PC-3 (cell line): ENCODE measurements around the gene ALDOA. TPM values are rescaled to one million over a fixed set of nuclear protein-coding genes. Genes with fewer than 3 reads are reported as not detected.

Experiments used
- ATAC-seq: fragments of 200-7000 bp; cut with Tn5 transposase; 2 replicates; pipeline ENCODE4 v1.9.1; 2020; ENCODE audit warnings: mild to moderate bottlenecking, moderate library complexity
- BruUV-seq: library from RNA; stranded (reverse); fragments of 400-500 nt; replicated peaks from 2 replicates; lab custom pipeline; 2021; lab: Mats Ljungman, UMichigan
- CTCF ChIA-PET: fragments of 300-600 bp; sonication (Branson Sonifier 250); formaldehyde crosslinking; loops from one replicate; lab custom pipeline; 2022; ENCODE audit warnings: antibody characterized with exemption; lab: Charles Lee
- POLR2A ChIA-PET: fragments of 300-600 bp; sonication (Branson Sonifier 250); formaldehyde crosslinking; loops from one replicate; lab custom pipeline; 2022; ENCODE audit warnings: antibody characterized with exemption; ENCODE audit not compliant: unreplicated experiment; lab: Charles Lee
- DNase-seq: peaks from one replicate; pipeline ENCODE4 v3.0.0-alpha.2; 2015
- H2AFZ ChIP-seq: fragments of 300-600 bp; sonication (generic); 2 replicates; pipeline ENCODE4 v1.6.0; 2016; ENCODE audit warnings: antibody characterized with exemption, low read length
- H3F3A ChIP-seq: fragments of 300-600 bp; sonication (generic); one replicate; pipeline ENCODE4 v1.6.0; 2017; ENCODE audit warnings: antibody characterized with exemption, low read length, control low read depth, mild to moderate bottlenecking; ENCODE audit not compliant: unreplicated experiment
- H3K27ac ChIP-seq: fragments of 300-600 bp; sonication (generic); 2 replicates; pipeline ENCODE4 v1.5.1; 2016; ENCODE audit warnings: mild to moderate bottlenecking, low read length
- H3K27me3 ChIP-seq: fragments of 300-600 bp; sonication (generic); 2 replicates; pipeline ENCODE4 v1.6.1; 2016; ENCODE audit warnings: low read length, mixed read lengths
- H3K36me3 ChIP-seq: fragments of 300-600 bp; sonication (generic); 2 replicates; pipeline ENCODE4 v1.6.1; 2016; ENCODE audit warnings: low read depth, mixed run types, low read length, mixed read lengths
- H3K4me1 ChIP-seq: fragments of 300-600 bp; sonication (generic); 2 replicates; pipeline ENCODE4 v1.5.1; 2016; ENCODE audit warnings: low read length; ENCODE audit not compliant: insufficient read depth
- H3K4me2 ChIP-seq: fragments of 300-600 bp; sonication (generic); 2 replicates; pipeline ENCODE4 v1.6.0; 2016; ENCODE audit warnings: low read length
- H3K4me3 ChIP-seq: fragments of 300-600 bp; sonication (generic); 2 replicates; pipeline ENCODE4 v1.5.1; 2016; ENCODE audit warnings: mild to moderate bottlenecking, low read length, mixed read lengths
- H3K79me2 ChIP-seq: fragments of 300-600 bp; sonication (generic); 2 replicates; pipeline ENCODE4 v1.6.1; 2017; ENCODE audit warnings: low read length, mixed read lengths
- H3K9ac ChIP-seq: fragments of 300-600 bp; sonication (generic); 2 replicates; pipeline ENCODE4 v1.6.0; 2016; ENCODE audit warnings: mild to moderate bottlenecking, low read length
- H3K9me2 ChIP-seq: fragments of 300-600 bp; sonication (generic); replicated peaks from 2 replicates; pipeline ENCODE4 v1.6.1; 2016; ENCODE audit warnings: mixed run types, low read length, mixed read lengths
- H3K9me3 ChIP-seq: fragments of 300-600 bp; sonication (generic); 2 replicates; pipeline ENCODE4 v1.6.1; 2016; ENCODE audit warnings: low read length, mixed read lengths
- H4K20me1 ChIP-seq: fragments of 300-600 bp; sonication (generic); 2 replicates; pipeline ENCODE4 v1.6.1; 2016; ENCODE audit warnings: low read length, mixed read lengths
- EZH2 ChIP-seq: fragments of 300-600 bp; sonication (generic); IDR thresholded peaks from one replicate; pipeline ENCODE4 v1.6.1; 2017; ENCODE audit warnings: antibody characterized with exemption, mild to moderate bottlenecking, low read length; ENCODE audit not compliant: unreplicated experiment
- EZH2phosphoT487 ChIP-seq: fragments of 300-600 bp; sonication (generic); IDR thresholded peaks from 2 replicates; pipeline ENCODE4 v1.6.1; 2018; ENCODE audit warnings: mild to moderate bottlenecking, antibody characterized with exemption, low read length, borderline replicate concordance
- intact Hi-C: fragments of 100-400 bp; cut with micrococcal nuclease; formaldehyde crosslinking; loops from 2 replicates; pipeline ENCODE4 v1.9.0; 2023
- total RNA-seq: library from RNA; depleted of rRNA; stranded (reverse); fragments of >200 nt; gene quantifications from 2 replicates; pipeline ENCODE4 v1.2.3, GENCODE V29; 2014
- TF ChIP-seq, protein P1 (sequence below): fragments of 300-600 bp; sonication (generic); conservative IDR thresholded peaks from 2 replicates; pipeline ENCODE4 v1.5.1; 2017; ENCODE audit warnings: antibody characterized with exemption, low read depth, mild to moderate bottlenecking, low read length

The ALDOA gene
- total RNA-seq, 1 experiment from 2014 or later = 2,048 TPM

DNA sequence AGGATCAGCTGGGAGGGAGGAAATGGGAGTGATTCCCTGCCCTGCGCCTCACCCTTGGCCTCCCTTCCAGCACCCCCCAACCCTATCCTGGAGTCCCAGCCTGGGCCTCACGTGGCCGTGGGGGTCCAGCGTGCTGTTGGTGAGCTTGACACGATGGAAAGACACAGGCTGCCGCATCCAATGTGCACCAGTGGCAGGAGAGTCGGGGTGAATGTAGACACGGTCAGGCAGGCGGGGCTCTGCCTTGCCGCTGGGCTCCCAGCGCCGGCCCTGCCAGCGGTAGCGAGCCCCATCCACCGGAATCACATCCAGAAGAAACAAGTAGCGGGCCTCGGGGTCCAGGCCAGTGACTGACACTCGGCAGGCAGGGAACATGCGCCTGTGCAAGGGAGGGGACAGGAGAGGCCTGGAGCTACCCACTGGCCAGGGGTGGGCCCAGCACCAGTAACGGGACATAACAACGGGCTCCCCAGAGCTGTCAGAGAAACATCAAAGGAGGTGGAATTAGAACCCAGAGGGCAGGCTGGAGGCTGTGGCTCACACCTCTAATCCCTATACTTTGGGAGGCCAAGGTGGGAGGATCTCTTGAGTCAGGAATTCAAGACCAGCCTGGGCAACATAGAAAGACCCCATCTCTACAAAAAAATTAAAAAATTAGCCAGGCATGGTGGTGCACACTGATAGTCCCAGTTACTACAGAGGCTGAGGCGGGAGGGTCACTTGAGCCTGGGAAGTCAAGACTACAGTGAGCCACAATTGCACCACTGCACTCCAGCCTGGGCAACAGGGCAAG lies 23.5 kb downstream of the ALDOA start:
- Histone ChIP-seq H3K27ac (peak overlapping the region; percentile 89), H3K9me2 (no peaks in the 10 kb centered on the region), H3K4me1 (peaks cover 31% of the 10 kb centered on the region), H3K9ac (no peak overlapping the region), H3K9me3 (no peaks in the 10 kb centered on the region), H3K27me3 (no peaks in the 10 kb centered on the region), H3F3A (peaks cover 8% of the 10 kb centered on the region), H3K4me2 (no peak overlapping the region), H2AFZ (no peak overlapping the region), H4K20me1 (no peaks in the 10 kb centered on the region), H3K4me3 (no peak overlapping the region), H3K36me3 (no peaks in the 10 kb centered on the region; the same call in 1 of the 2 replicates), H3K79me2 (no peaks in the 10 kb centered on the region)
- no TSS peak for BruUV-seq
- ATAC-seq (no peak), DNase-seq (no peak)
- ChIA-PET POLR2A (no interaction called here), CTCF (interaction anchor here (0.6 kb wide), 1 partner anchor 631 kb away, joined by 8 read pairs; no protein-coding TSS in a partner anchor)
- intact Hi-C loops = no loop called here
- TF ChIP-seq EZH2 = no peak
- TF ChIP-seq EZH2phosphoT487 = no peak
- TF ChIP-seq, protein P1, sequence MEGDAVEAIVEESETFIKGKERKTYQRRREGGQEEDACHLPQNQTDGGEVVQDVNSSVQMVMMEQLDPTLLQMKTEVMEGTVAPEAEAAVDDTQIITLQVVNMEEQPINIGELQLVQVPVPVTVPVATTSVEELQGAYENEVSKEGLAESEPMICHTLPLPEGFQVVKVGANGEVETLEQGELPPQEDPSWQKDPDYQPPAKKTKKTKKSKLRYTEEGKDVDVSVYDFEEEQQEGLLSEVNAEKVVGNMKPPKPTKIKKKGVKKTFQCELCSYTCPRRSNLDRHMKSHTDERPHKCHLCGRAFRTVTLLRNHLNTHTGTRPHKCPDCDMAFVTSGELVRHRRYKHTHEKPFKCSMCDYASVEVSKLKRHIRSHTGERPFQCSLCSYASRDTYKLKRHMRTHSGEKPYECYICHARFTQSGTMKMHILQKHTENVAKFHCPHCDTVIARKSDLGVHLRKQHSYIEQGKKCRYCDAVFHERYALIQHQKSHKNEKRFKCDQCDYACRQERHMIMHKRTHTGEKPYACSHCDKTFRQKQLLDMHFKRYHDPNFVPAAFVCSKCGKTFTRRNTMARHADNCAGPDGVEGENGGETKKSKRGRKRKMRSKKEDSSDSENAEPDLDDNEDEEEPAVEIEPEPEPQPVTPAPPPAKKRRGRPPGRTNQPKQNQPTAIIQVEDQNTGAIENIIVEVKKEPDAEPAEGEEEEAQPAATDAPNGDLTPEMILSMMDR = no peak

DNA sequence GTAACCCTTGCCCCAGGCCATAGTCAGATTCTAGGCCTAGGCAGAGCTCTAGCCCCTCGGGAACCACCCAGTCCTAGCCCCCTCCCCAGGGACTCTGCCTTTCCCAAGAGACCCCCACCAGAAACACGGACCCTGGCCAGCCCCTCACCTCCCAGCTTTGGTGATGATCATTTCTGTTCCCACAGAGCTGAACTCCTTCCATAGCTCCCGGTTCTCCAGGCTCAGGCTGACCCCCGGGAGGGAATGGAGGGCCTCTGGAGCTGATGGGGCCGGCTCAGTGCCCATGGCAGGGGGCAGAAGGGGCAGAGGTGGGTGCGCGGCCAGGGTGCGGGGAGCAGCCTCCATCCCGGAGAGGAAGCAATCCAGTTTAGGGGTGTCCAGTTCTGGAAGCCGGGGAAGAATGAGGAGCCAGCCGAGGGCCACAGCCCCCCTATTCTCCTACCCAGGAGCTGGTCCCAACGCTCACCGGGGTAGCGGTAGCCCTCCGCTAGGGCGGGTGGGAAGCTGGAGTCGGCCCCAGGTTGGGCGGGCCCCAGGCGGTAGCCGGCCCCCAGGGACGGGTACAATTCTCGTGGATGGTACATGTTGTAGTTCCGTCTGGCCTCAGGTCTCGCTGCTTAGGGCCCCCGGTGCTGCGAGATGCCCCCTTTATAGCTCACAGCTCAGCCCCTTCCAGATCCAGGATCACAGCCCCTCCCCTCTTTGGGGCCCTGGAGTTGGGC lies 25.2 kb downstream of the ALDOA start:
- Histone ChIP-seq H3K9ac (peak overlapping the region; percentile 48), H3K4me1 (peaks cover 31% of the 10 kb centered on the region)
- POLR2A ChIA-PET = interaction anchor here (0.6 kb wide), 1 partner anchor 14 kb away, joined by 3 read pairs; no protein-coding TSS in a partner anchor

More for the DNA sequence above, 25.2 kb downstream of the ALDOA start:
- no peaks in the 10 kb centered on the region for H3K36me3 ChIP-seq
- H3K79me2 ChIP-seq = no peaks in the 10 kb centered on the region
- no peaks in the 10 kb centered on the region for H3K9me2 ChIP-seq
- no peaks in the 10 kb centered on the region for H4K20me1 ChIP-seq
- H3K27me3 ChIP-seq = no peaks in the 10 kb centered on the region
- H3F3A ChIP-seq = peaks cover 8% of the 10 kb centered on the region
- TF ChIP-seq, protein P1 = no peak
- TF ChIP-seq EZH2phosphoT487 (no peak), EZH2 (no peak)
- intact Hi-C loops = no loop called here
- DNase-seq (no peak), ATAC-seq (no peak)
- H2AFZ ChIP-seq = no peak overlapping the region
- BruUV-seq = no TSS peak
- H3K27ac ChIP-seq = peak overlapping the region; percentile 89
- peak overlapping the region; percentile 41 for H3K4me3 ChIP-seq
- peak overlapping the region; percentile 98 for H3K4me2 ChIP-seq
- CTCF ChIA-PET = interaction anchor here (0.7 to 1.3 kb wide), 2 partner anchors 33 to 280 kb away, joined by 3 read pairs; no protein-coding TSS in a partner anchor
- H3K9me3 ChIP-seq = no peaks in the 10 kb centered on the region
